D721Med (cell line): ENCODE data around the gene SLC17A5.

Experiments
- DNase-seq: peaks from one replicate; pipeline ENCODE4 v3.0.0; 2011; ENCODE audit warnings: low spot score; ENCODE audit not compliant: insufficient read length
- FAIRE-seq: peaks from 2 replicates; lab custom pipeline; 2011; peaks lifted over from hg19 to GRCh38; lab: Jason Lieb, UNC
- TF ChIP-seq, protein P1 (sequence below): IDR thresholded peaks from 2 replicates; pipeline ENCODE4 v1.5.1; 2012; ENCODE audit warnings: mild to moderate bottlenecking, control low read depth; ENCODE audit not compliant: insufficient read depth; ENCODE audit errors: missing control alignments

The SLC17A5 gene

DNA sequence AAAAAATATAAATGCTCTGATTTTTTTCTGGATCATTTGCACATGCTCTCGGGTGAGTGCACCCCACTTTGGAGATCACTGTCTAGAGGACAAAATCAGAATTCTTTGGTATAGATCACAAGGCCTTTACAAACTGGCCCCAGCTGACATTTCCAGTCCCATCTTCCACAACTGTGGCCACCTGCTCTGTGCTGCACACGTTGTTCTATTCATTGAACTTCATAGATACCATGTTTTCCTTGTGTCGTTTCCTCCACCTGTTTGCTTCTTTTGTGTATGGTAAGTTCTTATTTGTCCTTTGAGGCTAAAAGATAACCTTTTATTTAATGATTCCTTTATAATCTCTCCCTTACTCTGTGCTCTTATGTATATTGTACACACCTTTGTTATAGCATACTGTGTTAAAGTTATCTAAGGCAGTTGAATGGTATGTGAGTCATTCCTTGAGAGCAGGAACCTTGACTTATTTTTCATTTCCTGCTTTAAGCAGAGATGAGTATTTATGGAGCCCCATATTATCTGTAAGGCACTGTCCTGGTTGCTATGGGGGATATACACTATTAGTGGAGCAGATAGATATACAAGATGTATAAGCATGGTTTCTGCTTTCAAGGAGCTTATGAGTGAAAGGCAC is 12.0 kb upstream of the SLC17A5 start:
- TF ChIP-seq, protein P1, sequence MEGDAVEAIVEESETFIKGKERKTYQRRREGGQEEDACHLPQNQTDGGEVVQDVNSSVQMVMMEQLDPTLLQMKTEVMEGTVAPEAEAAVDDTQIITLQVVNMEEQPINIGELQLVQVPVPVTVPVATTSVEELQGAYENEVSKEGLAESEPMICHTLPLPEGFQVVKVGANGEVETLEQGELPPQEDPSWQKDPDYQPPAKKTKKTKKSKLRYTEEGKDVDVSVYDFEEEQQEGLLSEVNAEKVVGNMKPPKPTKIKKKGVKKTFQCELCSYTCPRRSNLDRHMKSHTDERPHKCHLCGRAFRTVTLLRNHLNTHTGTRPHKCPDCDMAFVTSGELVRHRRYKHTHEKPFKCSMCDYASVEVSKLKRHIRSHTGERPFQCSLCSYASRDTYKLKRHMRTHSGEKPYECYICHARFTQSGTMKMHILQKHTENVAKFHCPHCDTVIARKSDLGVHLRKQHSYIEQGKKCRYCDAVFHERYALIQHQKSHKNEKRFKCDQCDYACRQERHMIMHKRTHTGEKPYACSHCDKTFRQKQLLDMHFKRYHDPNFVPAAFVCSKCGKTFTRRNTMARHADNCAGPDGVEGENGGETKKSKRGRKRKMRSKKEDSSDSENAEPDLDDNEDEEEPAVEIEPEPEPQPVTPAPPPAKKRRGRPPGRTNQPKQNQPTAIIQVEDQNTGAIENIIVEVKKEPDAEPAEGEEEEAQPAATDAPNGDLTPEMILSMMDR = no peak
- no peak for DNase-seq
- no peak for FAIRE-seq

DNA sequence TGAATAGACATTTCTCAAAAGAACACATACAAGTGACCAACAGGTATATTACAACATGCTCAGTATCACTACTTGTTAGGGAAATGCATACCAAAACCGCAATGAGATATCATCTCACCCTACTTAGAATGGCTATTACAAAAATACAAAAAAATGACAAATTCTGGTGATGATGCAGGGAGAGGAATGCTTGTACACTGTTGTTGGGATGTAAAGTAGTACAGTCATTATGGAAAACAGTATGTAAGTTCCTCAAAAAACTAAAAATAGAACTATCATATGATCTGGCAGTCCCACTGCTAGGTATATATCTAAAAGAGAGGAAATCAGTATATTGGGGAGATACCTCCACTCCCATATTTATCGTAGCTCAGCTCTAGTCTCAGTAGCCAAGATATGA is 10.9 kb upstream of the SLC17A5 start:
- TF ChIP-seq, protein P1 = no peak
- FAIRE-seq (no peak), DNase-seq (no peak)

DNA sequence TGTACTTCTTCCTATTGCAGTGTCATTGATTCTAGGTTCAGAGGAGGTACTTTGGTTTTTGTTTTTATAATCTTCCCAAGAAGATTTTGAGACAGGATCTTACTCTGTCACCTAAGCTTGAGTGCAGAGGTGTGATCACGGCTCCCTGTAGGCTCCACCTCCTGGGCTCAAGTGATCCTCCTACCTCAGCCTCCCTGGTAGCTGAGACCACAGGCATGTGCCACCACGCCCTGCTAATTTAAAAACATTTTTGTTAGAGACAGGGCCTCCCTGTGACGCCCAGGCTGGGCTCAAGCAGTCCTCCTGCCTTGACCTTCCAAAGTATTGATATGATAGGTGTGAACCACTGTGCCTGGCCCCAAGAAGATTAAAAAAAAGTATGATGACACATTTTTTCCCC is 3.4 kb upstream of the SLC17A5 start:
- DNase-seq = no peak
- no peak for FAIRE-seq
- TF ChIP-seq, protein P1 = no peak

DNA sequence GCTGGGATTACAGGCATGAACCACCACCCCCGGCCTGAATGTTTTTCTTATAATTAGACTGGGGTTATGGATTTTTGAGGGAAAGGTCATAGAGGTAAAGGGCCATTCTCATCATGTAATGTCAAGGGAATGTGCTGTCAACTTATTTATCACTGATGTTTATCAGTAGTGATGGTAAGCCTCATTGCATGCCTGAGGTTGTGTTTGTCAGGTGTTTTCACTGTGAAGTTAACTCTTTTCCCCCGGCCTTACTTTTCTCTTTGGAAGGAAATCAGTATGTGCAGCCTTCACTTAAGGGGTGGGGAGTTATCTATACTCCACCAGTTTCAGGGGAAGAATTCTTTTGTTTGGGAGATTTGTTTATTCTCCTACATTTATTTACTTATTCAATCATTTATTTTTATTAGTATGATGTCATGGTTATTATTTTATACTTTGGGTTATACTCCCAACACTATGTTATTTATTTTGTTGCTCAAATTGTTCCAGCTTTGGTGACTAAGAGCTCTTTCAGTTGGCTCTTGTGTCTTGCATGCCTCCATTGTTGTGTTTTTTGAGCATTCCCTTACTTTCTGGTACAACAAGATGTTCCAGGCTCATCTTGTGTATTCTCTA is 2.8 kb upstream of the SLC17A5 start:
- TF ChIP-seq, protein P1 = no peak
- FAIRE-seq (no peak), DNase-seq (no peak)

DNA sequence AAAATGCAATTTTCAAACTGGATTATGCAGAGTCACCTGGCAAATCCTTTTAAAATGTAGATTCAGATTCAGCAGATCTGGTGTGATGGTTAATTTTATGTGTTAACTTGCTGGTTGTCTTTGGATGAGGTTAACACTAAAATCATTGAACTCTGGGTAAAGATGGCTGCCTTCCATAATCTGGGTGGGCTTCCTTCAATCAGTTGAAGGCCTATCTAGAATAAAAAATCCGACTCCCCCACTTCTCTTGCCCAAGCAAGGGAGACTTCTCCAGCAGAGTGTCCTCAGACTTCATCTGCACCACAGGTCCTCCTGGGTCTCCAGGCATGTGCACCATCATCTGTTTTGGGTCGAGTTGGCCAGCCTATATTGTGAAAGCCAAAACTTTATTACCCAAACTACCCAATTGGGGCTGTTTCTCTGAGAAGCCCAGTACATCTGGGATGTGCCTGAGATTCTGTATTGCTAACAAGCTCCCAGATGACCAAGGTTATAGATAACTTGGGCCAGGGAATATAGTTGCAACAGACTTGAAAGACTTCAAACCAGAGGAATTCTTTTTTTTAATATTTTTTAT is 1.6 kb upstream of the SLC17A5 start:
- no peak for DNase-seq
- no peak for FAIRE-seq
- TF ChIP-seq, protein P1 = no peak

DNA sequence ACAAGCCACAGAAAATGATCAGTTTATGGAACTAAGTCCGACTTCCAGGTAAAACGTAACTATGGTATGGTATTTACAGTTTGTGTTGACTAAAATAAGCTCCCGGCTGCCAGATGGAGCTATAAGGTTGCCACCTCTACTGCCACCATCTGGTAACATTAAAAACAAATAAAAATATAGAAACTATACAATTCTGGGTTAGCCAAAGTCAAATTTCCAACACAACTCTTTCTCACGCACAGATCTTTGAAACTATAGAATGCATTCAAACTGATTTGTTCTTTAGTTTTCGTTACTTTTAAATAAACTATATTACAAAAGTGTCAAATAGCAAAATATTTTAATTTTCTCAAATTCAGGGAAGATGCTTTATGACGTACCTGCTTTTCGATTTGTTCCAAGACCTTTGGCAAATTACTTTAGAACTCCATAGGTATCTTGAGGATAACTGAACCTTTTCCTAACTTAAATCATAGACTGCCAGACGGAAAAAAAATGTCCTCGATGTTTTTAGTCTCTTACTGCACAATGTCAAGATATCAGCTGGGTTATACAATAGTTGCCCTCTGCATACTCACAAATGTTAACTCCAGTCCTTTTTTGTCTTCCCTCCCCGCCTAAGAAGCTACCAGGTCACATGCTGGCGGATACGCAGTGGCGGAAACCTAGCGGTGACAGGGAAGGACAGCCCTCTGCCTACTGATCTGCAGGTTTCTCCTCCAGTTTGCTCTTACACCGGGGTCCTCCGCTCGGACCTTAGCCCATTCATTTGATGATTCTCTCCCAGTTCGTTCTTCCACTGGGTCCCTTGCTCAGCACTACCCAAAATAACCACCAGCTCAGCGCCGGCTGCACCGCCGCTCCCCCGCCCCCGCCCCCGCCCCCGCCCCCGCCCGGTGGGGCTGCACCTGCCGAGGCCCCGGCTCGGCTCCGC is 888 bp downstream of the SLC17A5 start:
- FAIRE-seq (no peak), DNase-seq (peak; percentile 40)
- TF ChIP-seq, protein P1 = peak; percentile 42
